Caki2 (cell line): Measurements from ENCODE around the gene SOX12. TPM values are rescaled to one million over a fixed set of nuclear protein-coding genes. Genes with fewer than 3 reads are reported as not detected.

Source experiments
- DNase-seq: peaks from one replicate; pipeline ENCODE4 v3.0.0-alpha.2; 2015; ENCODE audit warnings: low read depth
- in situ Hi-C: cut with HindIII; loops from 2 replicates; pipeline ENCODE4 v1.10.0; 2016; ENCODE audit warnings: low sequenced_read_pairs, low pct_unique_long_range_greater_than_20kb, mixed read lengths
- total RNA-seq: library from RNA; depleted of rRNA; stranded (reverse); fragments of >200 nt; shearing (Covaris generic); gene quantifications from 2 replicates; pipeline ENCODE4 v1.2.3, GENCODE V29; 2014; ENCODE audit warnings: low replicate concordance; rRNA removed

SOX12 gene
- 4.2 and 9.4 TPM in 2 replicates for total RNA-seq

GRCh38 chr20:325045-325888 is at the start of gene SOX12:
TSS of gene SOX12 (plus strand) at chr20:325552. CDS start at chr20:325925, 373 bp downstream.
- in situ Hi-C loops = no loop called here
- peak; percentile 97 for DNase-seq

- no peak for DNase-seq
- in situ Hi-C loops = no loop called here
Observed at GRCh38 chr20:275791-276190, 49.6 kb upstream of the SOX12 start.

GRCh38 chr20:276620-277495 is 48.5 kb upstream of the SOX12 start:
- no peak for DNase-seq
- in situ Hi-C loops = no loop called here

- no peak for DNase-seq
- in situ Hi-C loops = no loop called here
Observed at GRCh38 chr20:277496-277781, 47.9 kb upstream of the SOX12 start.

- in situ Hi-C loops = no loop called here
- DNase-seq = no peak
Observed at GRCh38 chr20:278181-278580, 47.2 kb upstream of the SOX12 start.

GRCh38 chr20:278607-279571 is 46.5 kb upstream of the SOX12 start:
- in situ Hi-C loops = no loop called here
- DNase-seq = no peak

- DNase-seq = no peak
- in situ Hi-C loops = no loop called here
Observed at GRCh38 chr20:284172-284571, 41.2 kb upstream of the SOX12 start.

- in situ Hi-C loops = no loop called here
- no peak for DNase-seq
Observed at GRCh38 chr20:286508-286907, 38.8 kb upstream of the SOX12 start.

GRCh38 chr20:288956-289692 is 36.2 kb upstream of the SOX12 start:
- in situ Hi-C loops = no loop called here
- peak; percentile 22 for DNase-seq

GRCh38 chr20:289693-290083 is 35.7 kb upstream of the SOX12 start:
- no peak for DNase-seq
- in situ Hi-C loops = no loop called here

- in situ Hi-C loops = no loop called here
Observed at GRCh38 chr20:290084-290831, 35.1 kb upstream of the SOX12 start, which contains the start of gene C20orf96. TSS of gene C20orf96 (minus strand) at chr20:290750. CDS start at chr20:290610, 140 bp downstream.

GRCh38 chr20:294602-295001 is 30.8 kb upstream of the SOX12 start:
- DNase-seq = no peak
- in situ Hi-C loops = no loop called here

More at GRCh38 chr20:290084-290831, 35.1 kb upstream of the SOX12 start, which contains the start of gene C20orf96:
- DNase-seq = peak; percentile 94

- no peak for DNase-seq
- in situ Hi-C loops = no loop called here
Observed at GRCh38 chr20:295804-296203, 29.5 kb upstream of the SOX12 start.

GRCh38 chr20:297098-297924 is 28.0 kb upstream of the SOX12 start, which contains the start of gene ZCCHC3:
TSS of gene ZCCHC3 (plus strand) at chr20:297570. CDS start at chr20:297587, 17 bp downstream.
- DNase-seq = peak; percentile 97
- in situ Hi-C loops = no loop called here

GRCh38 chr20:297925-298775 is 27.2 kb upstream of the SOX12 start:
- peak; percentile 74 for DNase-seq
- in situ Hi-C loops = no loop called here
